Keratinocyte (primary cell): ENCODE measurements around the gene CALR3. TPM values are rescaled to one million over a fixed set of nuclear protein-coding genes. Genes with fewer than 3 reads are reported as not detected.

Experiments used
- DNase-seq: peaks from one replicate; pipeline ENCODE4 v3.0.0-alpha.2; 2011; ENCODE audit warnings: low read depth, missing footprints, low spot score
- FAIRE-seq: peaks from 2 replicates; lab custom pipeline; 2011; peaks lifted over from hg19 to GRCh38; lab: Jason Lieb, UNC
- H2AFZ ChIP-seq: 2 replicates; pipeline ENCODE4 v1.6.0; 2012; ENCODE audit warnings: low read length, control low read depth, inconsistent platforms; ENCODE audit not compliant: control insufficient read depth
- H3K27ac ChIP-seq: 2 replicates; pipeline ENCODE4 v1.5.1; 2011; ENCODE audit warnings: low read length; ENCODE audit not compliant: control insufficient read depth, insufficient read depth
- H3K27me3 ChIP-seq: 3 replicates; pipeline ENCODE4 v1.6.0; 2011; ENCODE audit warnings: low read length; ENCODE audit not compliant: control insufficient read depth, insufficient read depth; ENCODE audit errors: extremely low read depth
- H3K36me3 ChIP-seq, 2 experiments: 2 replicates in 1 of 2; 3 replicates in 1 of 2; pipeline ENCODE4 v1.5.1; 2011; ENCODE audit warnings: low read length in 2 of 2, mild to moderate bottlenecking in 1 of 2; ENCODE audit not compliant: control insufficient read depth in 2 of 2, insufficient read depth in 2 of 2; ENCODE audit errors: extremely low read depth in 1 of 2
- H3K4me1 ChIP-seq: 3 replicates; pipeline ENCODE4 v1.5.1; 2011; ENCODE audit warnings: low read length; ENCODE audit not compliant: control insufficient read depth, insufficient read depth; ENCODE audit errors: extremely low read depth
- H3K4me2 ChIP-seq: 3 replicates; pipeline ENCODE4 v1.6.0; 2011; ENCODE audit warnings: low read depth, low read length; ENCODE audit not compliant: control insufficient read depth, insufficient read depth; ENCODE audit errors: extremely low read depth
- H3K4me3 ChIP-seq, 3 experiments: fragments of 200-600 bp in 1 of 3; sonication (generic) in 1 of 3; 2 replicates in 2 of 3; 3 replicates in 1 of 3; pipeline ENCODE4 v1.5.1; 2011 to 2016; ENCODE audit warnings: low read length in 3 of 3, mild to moderate bottlenecking in 3 of 3, control low read depth in 2 of 3, inconsistent platforms in 1 of 3, low read depth in 1 of 3, mixed read lengths in 1 of 3, mixed run types in 1 of 3, moderate library complexity in 1 of 3; ENCODE audit not compliant: control insufficient read depth in 2 of 3, insufficient read depth in 2 of 3; ENCODE audit errors: extremely low read depth in 1 of 3
- H3K79me2 ChIP-seq: 2 replicates; pipeline ENCODE4 v1.6.0; 2012; ENCODE audit warnings: low read length; ENCODE audit not compliant: control insufficient read depth, insufficient read depth
- H3K9ac ChIP-seq: 3 replicates; pipeline ENCODE4 v1.6.0; 2011; ENCODE audit warnings: low read length; ENCODE audit not compliant: control insufficient read depth, insufficient read depth; ENCODE audit errors: extremely low read depth
- H3K9me1 ChIP-seq: 3 replicates; pipeline ENCODE4 v1.6.0; 2011; ENCODE audit warnings: low read length; ENCODE audit not compliant: control insufficient read depth, insufficient read depth; ENCODE audit errors: extremely low read depth
- H3K9me3 ChIP-seq: 2 replicates; pipeline ENCODE4 v1.5.1; 2012; ENCODE audit warnings: low read depth, low read length; ENCODE audit not compliant: control insufficient read depth
- H4K20me1 ChIP-seq: 3 replicates; pipeline ENCODE4 v1.6.0; 2011; ENCODE audit warnings: low read length; ENCODE audit not compliant: control insufficient read depth, insufficient read depth; ENCODE audit errors: extremely low read depth
- EZH2 ChIP-seq: IDR thresholded peaks from one replicate; pipeline ENCODE4 v1.6.1; 2012; ENCODE audit warnings: inconsistent platforms, mild to moderate bottlenecking, low read length, moderate library complexity
- dilution Hi-C: fragments of 300-500 bp; cut with MboI; formaldehyde crosslinking; loops from one replicate; pipeline ENCODE4 v1.7.0; 2020; ENCODE audit warnings: low sequenced_read_pairs; ENCODE audit not compliant: extremely low pct_ligation_motif_present
- polyA plus RNA-seq, 5 experiments: library from polyadenylated mRNA; depleted of rRNA in 3 of 5; stranded (reverse) in 3 of 5; stranded (forward) in 1 of 5; unstranded in 1 of 5; fragments of >200 nt; gene quantifications; 1 replicate in 1 of 5; 2 replicates in 3 of 5; 3 replicates in 1 of 5; pipeline versions ENCODE4 v1.2.1 to v1.2.3, GENCODE V29; 2011 to 2012; ENCODE audit warnings: missing spikeins in 2 of 5, low read depth in 1 of 5, low replicate concordance in 1 of 5
- TF ChIP-seq, protein P1 (sequence below), 3 experiments: IDR thresholded peaks in 1 of 3; conservative IDR thresholded peaks in 1 of 3; optimal IDR thresholded peaks in 1 of 3; 2 replicates in 2 of 3; 3 replicates in 1 of 3; pipeline versions ENCODE3 to v1.5.1; 2011; ENCODE audit warnings: low read length in 3 of 3, mild to moderate bottlenecking in 3 of 3, moderate library complexity in 2 of 3, control low read depth in 1 of 3, inconsistent platforms in 1 of 3; ENCODE audit not compliant: insufficient read depth in 2 of 3; ENCODE audit errors: extremely low read depth in 1 of 3

CALR3 gene
- polyA plus RNA-seq, 1 donor (not counting 4 experiments of a cell fraction or from before 2014, with no cell fraction given) = not detected

GRCh38 chr19:16537111-16537510, 41.1 kb upstream of the CALR3 start:
- Histone ChIP-seq H3K9me1 (no peaks in the 10 kb centered on the region), H3K4me3 (no peak overlapping the region), H3K36me3 (peaks cover 42 to 54% of the 10 kb centered on the region in 2 experiments), H3K9me3 (no peaks in the 10 kb centered on the region), H3K4me1 (peaks cover 7% of the 10 kb centered on the region), H4K20me1 (peaks cover 30% of the 10 kb centered on the region), H3K27ac (no peak overlapping the region), H3K79me2 (peaks cover 72% of the 10 kb centered on the region), H2AFZ (no peak overlapping the region), H3K4me2 (no peak overlapping the region), H3K27me3 (no peaks in the 10 kb centered on the region), H3K9ac (no peak overlapping the region)
- dilution Hi-C loops = no loop called here
- no peak for FAIRE-seq
- TF ChIP-seq, protein P1, sequence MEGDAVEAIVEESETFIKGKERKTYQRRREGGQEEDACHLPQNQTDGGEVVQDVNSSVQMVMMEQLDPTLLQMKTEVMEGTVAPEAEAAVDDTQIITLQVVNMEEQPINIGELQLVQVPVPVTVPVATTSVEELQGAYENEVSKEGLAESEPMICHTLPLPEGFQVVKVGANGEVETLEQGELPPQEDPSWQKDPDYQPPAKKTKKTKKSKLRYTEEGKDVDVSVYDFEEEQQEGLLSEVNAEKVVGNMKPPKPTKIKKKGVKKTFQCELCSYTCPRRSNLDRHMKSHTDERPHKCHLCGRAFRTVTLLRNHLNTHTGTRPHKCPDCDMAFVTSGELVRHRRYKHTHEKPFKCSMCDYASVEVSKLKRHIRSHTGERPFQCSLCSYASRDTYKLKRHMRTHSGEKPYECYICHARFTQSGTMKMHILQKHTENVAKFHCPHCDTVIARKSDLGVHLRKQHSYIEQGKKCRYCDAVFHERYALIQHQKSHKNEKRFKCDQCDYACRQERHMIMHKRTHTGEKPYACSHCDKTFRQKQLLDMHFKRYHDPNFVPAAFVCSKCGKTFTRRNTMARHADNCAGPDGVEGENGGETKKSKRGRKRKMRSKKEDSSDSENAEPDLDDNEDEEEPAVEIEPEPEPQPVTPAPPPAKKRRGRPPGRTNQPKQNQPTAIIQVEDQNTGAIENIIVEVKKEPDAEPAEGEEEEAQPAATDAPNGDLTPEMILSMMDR (optimal IDR thresholded peaks at IDR 0.05 in 1 of 3, IDR thresholded peaks at IDR 0.05 in 1 of 3, conservative IDR thresholded peaks at IDR 0.05 in 1 of 3; ENCODE audit: extremely low read depth in 1 of 3, insufficient read depth in 2 of 3, low read length in 3 of 3) = no peak
- TF ChIP-seq EZH2 = no peak
- DNase-seq = no peak

DNA sequence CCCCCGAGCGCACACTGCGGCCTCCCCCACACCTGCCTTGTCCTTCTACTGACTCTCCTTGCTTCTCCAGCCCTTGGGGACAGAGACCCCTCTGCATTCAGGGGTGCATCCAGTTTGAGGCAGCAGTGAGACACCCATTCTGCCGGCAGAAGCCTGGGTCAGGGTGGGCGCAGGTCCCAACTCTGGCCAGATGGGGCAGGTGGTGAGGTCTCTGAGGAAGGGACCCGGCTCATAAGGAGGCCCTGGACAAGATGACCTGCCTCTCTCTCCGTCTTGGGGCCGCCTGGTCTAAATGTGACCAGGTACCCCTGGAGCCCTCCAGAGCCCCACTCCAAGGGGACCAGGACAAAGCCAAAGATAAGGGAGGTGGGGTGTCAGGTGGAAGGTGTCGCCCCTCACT, 40.2 kb upstream of the CALR3 start:
- no peak overlapping the region for H2AFZ ChIP-seq
- H3K79me2 ChIP-seq = peaks cover 62% of the 10 kb centered on the region
- H4K20me1 ChIP-seq = peaks cover 25% of the 10 kb centered on the region

More for the DNA sequence above, 40.2 kb upstream of the CALR3 start:
- H3K4me1 ChIP-seq = peaks cover 4% of the 10 kb centered on the region
- dilution Hi-C loops = no loop called here
- TF ChIP-seq EZH2 = no peak
- TF ChIP-seq, protein P1 (optimal IDR thresholded peaks at IDR 0.05 in 1 of 3, IDR thresholded peaks at IDR 0.05 in 1 of 3, conservative IDR thresholded peaks at IDR 0.05 in 1 of 3; ENCODE audit: extremely low read depth in 1 of 3, insufficient read depth in 2 of 3, low read length in 3 of 3) = no peak
- H3K27ac ChIP-seq = no peak overlapping the region
- no peaks in the 10 kb centered on the region for H3K9me1 ChIP-seq
- H3K27me3 ChIP-seq = no peaks in the 10 kb centered on the region
- FAIRE-seq = no peak
- no peak overlapping the region for H3K9ac ChIP-seq
- no peak overlapping the region for H3K4me2 ChIP-seq
- peaks cover 50 to 58% of the 10 kb centered on the region in 2 experiments for H3K36me3 ChIP-seq
- no peak for DNase-seq
- no peak overlapping the region for H3K4me3 ChIP-seq
- H3K9me3 ChIP-seq = no peaks in the 10 kb centered on the region
